Stimulated activated CD4-positive, alpha-beta T cell treated with anti-CD3 and anti-CD28 coated beads, TNF-alpha, amount 100 ng/mL, for 24 hours (primary cell): ENCODE measurements around the gene SPAG9.
"Not testable (repeated sequence)": the region's sequence is repeated elsewhere in the genome, so short reads cannot be mapped to it uniquely, and the experiment has no call there.

Source experiments
- DNase-seq, 3 experiments: peaks; one replicate each; pipeline ENCODE4 v3.0.0-alpha.2; 2020; ENCODE audit warnings: low read depth in 3 of 3

The SPAG9 gene

DNA sequence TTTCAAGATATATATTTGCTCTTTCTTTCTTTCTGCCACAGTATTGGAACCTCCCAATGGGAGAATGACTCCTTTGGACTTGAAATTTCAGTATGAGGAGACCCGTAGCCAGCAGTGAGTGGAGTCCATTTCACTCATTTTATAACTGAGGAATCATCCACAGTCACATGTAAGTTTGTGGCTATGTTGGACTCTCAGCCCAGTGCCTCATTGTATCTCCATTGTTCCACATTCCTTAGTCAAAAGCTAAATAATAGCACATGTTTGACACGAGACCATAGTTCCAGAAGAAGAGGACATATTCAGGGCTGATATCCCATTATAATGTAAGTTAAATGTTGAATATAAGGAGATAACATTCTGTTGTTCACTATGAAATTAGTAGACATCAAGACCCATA lies 12.7 kb upstream of the SPAG9 start:
- DNase-seq = no peak

DNA sequence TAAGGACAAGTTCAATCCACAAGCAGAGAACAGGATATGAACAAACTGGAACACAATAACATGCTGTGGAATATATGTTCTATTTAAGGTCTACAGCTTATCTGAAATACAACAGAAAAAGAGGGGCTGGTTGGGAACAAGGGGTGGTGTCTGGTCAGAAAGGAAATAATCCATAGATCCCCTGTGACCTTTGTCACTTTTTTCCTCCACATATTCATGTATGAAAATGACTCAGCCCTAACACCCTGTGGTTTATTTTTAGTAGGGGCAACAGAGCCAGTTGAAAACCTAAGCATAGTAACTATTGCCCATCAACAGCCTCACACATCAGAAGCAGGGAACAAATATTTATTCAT lies 12.3 kb upstream of the SPAG9 start:
- no peak for DNase-seq

DNA sequence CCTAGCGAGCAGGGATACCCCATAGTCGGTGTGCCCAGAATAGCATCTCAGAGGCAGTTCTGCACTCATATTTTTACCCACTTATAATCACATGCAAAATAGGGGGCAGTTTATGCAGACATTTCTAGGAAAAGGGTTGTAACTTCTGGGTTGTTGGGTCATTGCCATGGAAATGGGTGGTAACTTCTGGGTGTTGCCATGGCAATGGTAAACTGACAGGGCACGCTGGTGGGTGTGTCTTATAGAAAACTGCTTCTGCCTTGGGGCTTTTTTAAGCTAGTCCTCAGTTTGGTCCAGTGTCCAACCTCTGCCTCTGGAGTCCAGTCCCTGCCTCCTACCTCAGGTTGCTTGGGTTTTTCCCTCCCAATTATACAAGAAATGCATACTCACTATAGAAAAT lies 7.4 kb upstream of the SPAG9 start:
- DNase-seq = no peak

DNA sequence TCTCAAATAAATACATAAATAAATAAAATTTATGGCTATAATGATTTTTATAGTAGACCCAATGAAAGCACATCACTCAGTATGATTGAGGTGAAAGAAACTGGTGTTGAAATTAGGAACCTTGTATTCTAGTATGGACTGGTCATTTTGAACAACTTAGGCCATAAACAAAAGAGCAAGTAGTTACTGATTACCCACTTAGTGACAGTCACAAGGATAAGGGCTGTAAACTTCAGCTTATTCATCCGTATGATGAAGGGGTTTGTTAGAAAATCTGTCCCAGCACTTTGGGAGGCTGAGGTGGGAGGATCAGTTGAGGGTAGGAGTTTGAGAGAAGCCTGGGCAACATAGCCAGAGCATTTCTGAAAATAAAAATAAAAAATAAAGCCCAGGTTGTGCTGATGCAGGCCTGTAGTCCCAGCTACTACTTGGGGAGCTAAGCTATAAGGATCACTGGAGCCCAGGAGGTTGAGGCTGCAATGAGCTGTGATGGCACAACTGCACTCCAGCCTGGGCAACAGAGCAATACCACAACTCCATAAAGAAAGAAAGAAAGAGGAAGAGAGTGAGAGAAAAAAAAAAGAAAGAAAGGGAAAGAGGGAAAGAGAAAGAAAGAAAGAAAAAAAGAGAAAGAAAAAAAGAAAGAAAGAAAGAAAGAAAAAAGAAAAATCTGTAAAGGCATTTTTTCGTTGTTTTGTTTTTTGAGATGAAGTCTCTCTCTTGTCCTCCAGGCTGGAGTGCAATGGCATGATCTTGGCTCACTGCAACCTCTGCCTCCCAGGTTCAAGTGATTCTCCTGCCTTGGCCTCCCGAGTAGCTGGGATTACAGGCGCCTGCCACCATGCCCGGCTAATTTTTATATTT lies 4.2 kb upstream of the SPAG9 start:
- DNase-seq = no peak

DNA sequence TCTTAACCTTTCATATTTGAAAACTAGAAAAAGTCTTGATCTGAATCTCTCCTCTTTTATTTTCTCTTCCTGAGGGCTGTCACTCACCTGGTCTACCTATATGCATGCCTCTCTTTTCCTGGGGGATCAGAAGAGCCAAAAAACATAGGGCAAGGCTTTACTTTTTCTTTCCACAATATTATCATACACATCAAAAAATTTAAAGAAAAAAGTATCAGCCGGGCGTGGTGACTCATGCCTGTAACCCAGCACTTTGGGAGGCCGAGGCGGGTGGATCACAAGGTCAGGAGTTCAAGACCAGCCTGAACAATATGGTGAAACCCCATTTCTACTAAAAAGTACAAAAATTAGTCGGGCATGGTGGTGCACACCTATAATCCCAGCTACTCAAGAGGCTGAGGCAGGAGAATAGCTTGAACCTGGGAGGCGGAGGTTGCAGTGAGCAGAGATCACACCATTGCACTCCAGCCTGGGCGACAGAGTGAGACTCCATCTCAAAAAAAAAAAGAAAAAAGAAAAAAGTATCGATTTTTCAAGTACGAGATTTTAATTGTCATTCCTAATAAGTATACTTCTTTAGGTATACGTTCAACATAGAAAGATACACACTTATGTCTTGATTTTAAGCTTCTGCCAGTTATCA lies 1.9 kb upstream of the SPAG9 start:
- DNase-seq = not testable (repeated sequence)

DNA sequence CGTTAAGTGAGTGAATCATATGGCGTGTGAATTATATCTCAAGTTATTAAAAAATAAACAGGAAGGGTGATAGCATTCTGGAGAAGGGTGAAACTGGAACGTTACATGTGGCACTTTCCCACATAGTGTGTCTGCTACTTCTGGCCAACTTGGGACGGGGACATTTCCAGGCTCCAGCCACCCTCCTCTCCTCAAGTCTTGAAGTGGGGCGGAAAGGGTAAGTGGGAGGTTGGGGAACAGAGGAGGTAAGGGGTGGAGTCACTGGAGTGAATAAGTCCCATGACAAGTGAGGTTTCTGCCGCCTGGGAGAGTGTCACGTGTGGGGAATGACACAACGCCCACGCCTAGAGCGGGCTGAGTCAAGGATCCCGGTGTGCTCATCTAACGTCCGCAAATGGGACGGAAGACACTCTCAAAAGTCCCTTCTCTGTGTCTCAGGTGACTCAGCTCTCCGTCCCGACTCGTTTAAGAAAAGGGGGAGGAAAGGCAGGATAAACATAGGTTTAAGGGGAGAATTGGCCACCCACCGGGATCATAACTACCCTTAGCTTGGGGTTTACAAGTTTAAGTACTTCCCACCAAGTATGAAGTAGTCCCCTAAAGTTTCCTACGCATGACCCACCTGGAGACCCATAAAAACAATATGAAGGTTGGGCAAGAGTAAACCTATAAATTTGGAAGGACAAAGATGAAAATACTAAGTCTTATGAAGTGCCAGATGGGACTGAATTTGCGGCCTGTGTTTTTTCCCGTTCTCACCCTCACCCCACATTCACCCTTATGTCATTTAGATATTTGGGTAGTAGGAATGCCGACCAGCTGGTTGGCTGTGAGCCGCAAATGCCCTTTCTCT lies 1.2 kb upstream of the SPAG9 start:
- DNase-seq = peak; percentile 77 to 92 (median 83)

DNA sequence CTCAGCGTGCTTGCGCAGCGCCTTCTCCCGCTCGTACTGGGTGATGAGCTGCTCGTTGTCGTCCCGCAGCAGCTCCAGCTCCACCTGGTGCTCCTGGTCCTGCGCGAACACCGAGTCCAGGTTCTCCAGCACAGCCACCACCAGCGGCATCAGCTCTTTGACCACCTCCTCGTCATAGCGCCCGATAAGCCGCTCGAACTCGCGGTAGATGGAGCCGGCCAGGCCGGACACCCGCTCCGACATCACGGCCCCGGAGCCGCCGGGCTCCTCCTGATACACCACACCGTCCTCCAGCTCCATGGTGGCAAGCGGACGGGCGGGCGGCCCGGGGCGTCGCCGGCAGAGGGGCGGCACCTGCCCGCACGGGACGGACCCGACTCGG lies 320 bp downstream of the SPAG9 start:
- peak in 1 of 3 experiments; percentile 42 for DNase-seq

DNA sequence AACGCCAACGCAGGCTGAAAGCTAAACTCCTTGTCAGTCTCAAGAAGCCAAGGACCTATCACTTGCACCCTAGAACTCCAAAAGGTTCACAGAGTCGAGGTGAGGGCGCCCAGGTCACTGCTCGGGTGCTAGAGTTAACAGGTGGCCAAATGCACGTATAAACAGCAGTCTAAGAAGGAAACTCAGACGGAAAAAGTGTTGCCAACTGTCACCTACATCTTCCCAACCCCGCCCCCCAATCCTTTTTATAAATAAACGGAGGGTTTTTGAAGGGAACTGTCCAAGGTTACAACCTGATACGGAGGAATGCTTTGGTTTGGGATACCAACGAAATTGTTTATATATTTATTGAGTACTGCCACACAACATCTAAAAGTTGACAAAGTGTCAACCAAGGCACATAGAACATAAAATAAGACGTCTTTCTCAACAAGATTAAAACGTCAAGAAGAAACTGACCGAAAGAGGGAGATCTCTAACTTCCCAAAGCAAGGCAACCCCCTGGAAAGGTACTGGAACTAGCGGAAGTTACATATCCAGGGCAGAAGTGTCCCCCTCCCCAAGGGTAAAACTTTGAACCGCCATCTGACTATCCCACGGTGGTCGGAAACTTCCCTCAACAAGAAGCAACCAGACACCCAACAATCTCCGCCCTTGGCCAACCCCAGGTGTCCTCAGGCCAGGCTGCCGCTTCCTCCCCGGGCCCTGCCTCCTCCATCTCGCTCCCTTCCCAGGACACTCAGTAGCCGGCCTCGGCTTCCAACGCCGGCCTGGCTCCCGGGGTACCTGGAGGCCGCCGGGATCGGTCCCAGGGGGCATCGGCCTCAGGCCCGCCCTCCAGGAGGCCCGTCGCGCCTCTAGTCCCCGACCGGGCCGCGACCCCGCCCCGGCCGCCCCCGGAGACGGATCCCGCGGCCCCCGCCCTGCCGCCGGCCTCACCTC lies 982 bp downstream of the SPAG9 start:
- peak in 2 of 3 experiments; percentile 22 to 38 for DNase-seq

DNA sequence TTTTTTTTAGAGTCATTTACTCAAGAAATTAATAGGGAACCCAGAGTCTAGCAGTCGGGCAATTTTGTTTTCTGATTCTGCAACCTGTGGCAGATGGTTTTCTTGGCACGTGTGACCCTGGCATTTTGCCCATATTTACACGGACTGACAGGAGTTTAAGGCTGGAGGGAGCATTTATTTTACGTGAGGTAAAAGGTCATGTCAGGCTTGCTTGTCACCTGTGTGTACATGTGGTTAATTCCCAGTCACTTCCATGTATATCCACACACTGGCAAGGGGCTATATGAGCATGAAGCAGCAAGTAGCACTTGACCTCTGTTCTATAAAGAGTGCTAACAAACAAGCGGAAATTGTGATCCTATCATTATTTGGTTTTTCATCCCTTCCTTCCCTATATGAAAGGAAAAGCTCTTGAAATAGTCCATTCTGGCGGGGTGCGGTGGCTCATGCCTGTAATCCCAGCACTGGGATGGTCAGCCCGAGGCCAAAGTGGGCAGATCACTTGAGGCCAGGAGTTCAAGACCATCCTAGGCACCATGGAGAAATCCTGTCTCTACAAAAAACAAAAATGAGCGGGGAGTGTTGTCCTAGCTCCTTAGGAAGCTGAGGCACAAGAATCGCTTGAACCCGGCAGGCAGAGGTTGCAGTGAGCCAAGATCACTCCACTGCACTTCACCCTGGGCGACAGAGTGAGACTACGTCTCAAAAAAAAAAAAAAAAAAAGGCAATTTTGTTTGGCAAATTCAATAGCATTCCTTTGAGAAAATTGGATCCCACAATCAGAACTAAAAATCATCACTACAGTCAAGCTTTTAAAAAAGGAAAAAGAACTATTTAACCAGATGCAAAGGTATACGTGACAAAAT lies 2.1 kb downstream of the SPAG9 start:
- no peak for DNase-seq

DNA sequence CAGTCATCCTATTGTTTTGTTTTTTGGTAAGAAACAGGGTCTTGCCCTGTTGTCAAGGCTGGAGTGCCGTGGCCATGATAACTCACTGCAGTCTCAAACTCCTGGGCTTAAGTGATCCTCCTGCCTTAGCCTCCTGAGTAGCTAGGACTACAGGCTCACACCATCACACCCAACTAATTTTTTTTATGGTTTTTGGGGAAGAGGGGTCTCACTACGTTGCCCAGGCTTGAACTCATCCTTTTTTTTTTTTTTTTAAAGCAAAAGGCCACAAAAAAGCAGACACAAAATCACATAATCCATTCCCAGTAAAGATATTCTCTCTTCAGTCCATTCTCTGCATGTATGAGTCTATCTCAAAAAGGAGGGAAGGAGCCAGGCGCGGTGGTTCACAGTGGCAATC lies 5.5 kb downstream of the SPAG9 start:
- no peak for DNase-seq

DNA sequence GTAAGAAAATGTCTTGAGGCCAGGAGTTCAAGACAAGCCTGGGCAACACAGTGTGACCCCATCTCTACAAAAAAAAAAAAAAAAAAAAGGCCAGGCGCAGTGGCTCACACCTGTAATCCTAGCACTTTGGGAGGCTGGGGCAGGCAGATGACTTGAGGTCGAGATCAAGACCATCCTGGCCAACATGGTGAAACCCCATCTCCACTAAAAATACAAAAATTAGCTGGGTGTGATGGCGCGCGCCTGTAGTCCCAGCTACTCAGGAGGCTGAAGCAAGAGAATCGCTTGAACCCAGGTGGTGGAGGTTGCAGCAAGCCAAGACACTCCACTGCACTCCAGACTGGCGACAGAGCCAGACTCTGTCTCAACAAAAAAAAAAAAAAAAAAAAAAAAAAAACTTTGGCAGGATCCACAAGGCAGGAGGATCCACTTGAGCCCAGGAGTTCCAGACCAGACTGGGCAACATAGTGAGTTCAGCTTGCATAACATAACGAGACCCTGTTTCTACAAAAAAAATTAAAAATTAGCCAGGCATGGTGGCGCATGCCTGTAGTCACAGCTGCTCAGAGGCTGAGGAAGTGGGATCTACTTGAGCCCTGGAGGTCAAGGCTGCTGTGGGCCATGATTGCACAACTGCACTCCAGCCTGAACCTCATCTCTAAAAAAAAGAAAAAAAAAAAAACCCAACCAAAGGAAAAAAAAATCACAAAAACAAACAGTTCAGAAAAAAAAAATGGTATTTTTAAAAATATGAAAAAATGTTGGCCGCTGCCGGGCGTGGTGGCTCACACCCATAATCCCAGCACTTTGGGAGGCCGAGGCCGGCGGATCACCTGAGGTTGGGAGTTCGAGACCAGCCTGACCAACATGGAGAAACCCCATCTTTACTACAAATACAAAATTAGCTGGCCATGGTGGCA lies 8.1 kb downstream of the SPAG9 start:
- not testable (repeated sequence) for DNase-seq

DNA sequence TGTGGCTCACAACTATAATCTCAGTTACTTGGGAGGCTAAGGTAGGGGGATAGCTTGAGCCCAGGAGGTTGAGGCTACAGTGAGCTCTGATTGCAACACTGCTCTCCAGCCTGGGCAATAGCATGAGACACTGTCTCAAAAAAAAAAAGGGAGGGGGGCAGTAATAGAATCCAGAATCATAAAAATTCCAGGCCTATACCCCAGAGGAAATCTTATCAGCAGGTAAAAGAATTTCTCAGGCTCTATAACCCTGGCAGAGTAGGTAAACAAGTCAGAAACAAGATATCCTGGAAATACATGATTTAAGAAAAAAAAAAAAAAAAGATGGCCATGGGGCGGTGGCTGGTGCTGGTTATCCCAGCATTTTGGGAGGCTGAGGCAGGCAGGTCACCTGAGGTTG lies 12.9 kb downstream of the SPAG9 start:
- DNase-seq = no peak

DNA sequence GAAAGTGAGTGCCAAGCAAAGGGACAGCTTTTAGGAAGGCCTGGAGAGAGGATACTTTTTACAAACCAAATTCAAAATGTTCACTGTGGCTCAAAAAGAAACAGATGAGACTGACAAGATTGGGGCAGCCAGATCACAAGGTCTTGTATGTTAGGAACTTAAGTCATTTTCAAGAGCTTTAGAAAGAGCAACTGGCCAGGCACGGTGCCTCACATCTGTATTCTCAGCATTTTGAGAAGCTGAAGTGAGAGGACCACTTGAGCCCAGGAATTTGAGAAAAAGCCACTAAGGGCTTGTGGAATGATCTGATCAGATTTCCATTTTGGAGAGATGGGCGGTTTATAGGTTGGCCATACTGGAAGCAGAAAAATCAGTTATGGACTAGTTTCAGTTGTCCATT lies 17.2 kb downstream of the SPAG9 start:
- no peak for DNase-seq

DNA sequence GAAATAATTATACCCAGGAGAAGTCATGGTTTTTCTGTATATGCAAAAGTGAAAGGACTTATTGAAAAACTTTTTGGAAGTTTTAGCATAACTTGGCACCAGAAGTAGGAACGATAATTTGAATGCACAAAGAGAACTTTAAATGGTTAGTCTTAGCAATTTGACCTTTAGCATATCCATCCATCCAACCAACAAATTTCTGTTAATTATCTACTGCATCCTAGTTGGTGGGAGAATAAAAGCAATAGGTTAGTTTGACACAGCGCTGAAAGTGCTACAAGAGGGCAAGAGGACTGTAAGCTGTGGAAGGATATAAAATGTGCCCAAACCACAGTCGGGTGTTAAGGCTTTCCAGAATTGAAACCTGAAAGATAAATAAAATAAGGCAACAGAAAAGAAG lies 17.6 kb downstream of the SPAG9 start:
- no peak for DNase-seq

DNA sequence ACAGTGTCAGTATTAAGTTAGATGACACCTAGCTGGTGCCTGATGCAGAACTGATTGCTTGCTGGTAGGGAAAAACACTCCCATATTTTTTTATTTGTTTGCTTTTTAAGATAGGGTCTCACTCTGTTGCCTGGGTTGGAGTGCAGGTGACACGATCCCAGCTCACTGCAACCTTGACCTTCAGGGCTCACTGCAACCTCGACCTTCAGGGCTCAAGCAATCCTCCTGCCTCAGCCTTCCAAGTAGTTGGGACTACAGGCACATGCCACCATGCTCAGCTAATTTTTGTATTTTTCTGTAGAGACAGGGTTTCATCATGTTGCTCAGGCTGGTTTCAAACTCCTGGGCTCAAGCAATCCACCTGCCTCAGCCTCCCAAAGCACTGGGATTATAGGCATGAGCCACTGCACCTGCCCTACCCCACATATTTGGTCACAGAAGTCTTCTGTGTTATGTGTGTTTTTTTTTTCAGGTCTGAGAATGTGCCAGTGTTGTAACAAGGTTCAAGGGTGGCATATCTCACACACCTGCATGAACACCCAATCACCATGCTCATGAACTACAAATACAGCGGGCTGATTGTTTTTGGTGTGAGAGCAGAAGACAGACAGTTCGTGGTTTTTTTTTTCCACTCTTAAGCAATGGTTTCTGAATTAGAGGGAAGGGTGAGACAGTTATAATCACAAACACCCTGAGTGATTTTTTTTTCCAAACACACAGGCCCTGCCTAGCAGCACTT lies 22.8 kb downstream of the SPAG9 start:
- DNase-seq = no peak

DNA sequence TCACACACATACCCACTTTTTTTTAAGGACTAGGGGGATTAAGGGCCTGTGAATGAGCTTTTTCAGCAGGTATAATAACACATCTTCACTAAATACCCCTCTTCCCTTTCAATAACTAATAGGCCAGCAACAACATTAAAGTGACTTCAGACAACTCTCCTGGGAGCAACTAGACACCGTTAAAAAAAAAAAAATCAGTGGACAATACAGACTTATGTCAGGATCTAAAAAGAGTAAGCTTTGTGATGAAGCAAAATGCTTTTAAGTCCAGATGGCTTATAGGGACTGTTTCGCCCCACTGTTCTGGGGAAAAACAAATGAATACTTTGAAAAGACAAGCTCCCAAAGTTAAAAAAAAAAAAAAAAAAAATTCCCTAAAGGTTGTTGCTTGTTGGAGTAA lies 29.0 kb downstream of the SPAG9 start:
- DNase-seq = no peak

DNA sequence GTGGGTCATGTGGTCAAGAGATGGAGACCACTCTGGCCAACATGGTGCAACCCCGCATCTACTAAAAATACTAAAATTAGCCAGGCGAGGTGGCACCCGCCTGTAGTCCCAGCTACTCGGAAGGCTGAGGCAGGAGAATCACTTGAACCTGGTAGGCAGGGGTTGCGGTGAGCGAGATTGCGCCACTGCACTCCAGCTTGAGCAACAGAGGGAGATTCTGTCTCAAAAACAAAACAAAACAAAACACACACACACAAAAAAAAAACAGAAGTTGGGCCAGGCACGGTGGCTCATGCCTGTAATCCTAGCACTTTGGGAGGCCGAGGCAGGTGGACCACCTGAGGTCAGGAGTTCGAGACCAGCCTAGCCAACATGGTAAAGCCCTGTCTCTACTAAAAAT lies 31.8 kb downstream of the SPAG9 start:
- DNase-seq = not testable (repeated sequence)

DNA sequence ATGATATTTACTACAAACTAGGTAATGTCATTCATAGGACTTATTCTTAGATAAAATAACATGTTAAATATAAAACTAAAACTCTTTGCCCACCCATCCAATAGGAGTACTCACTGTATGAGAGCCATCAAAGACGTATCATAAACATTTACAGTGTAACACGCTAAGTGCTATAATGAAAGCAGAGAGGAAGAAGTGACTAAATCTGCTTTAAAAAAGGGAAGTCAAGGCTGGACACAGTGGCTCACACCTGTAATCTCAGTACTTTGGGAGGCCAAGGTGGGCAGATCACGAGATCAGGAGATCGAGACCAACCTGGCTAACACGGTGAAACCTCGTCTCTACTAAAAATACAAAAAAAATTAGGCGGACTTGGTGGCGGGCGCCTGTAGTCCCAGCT lies 32.4 kb downstream of the SPAG9 start:
- DNase-seq = no peak
